Breast epithelium (tissue), 3 donors: Measurements from ENCODE around the gene PRDM13.

Source experiments
- CTCF ChIP-seq, 3 donors: fragments of 450-650 bp; IDR thresholded peaks; one replicate each; pipeline ENCODE4 v1.5.1; 2016 to 2017; ENCODE audit warnings: antibody characterized with exemption in 3 of 3, mild to moderate bottlenecking in 3 of 3, moderate library complexity in 3 of 3
- POLR2A ChIP-seq: fragments of 450-650 bp; IDR thresholded peaks from one replicate; pipeline ENCODE4 v1.6.1; 2016; ENCODE audit warnings: antibody characterized with exemption, mild to moderate bottlenecking, moderate library complexity
- POLR2AphosphoS5 ChIP-seq, 3 donors: sonication (generic); formaldehyde crosslinking; IDR thresholded peaks; one replicate each; pipeline ENCODE4 v1.6.1; 2017; ENCODE audit warnings: antibody characterized with exemption in 3 of 3

GRCh38 chr6:99604166-99605073 is 2.2 kb upstream of the PRDM13 start:
- TF ChIP-seq POLR2A (no peak), CTCF (IDR thresholded peaks at IDR 0.05) (no peak), POLR2AphosphoS5 (IDR thresholded peaks at IDR 0.05) (no peak)
